Activated gamma-delta T cell (primary cell): ENCODE data around the gene CHRNA3.

ENCODE experiments used
- DNase-seq: peaks from one replicate; lab custom pipeline; 2025; lab: John Stamatoyannopoulos, UW
- total RNA-seq, 2 donors: gene quantifications; one replicate each; lab custom pipeline; 2026; lab: John Stamatoyannopoulos, UW

Gene CHRNA3
- total RNA-seq: 0 reads per million in 2 donors

DNA sequence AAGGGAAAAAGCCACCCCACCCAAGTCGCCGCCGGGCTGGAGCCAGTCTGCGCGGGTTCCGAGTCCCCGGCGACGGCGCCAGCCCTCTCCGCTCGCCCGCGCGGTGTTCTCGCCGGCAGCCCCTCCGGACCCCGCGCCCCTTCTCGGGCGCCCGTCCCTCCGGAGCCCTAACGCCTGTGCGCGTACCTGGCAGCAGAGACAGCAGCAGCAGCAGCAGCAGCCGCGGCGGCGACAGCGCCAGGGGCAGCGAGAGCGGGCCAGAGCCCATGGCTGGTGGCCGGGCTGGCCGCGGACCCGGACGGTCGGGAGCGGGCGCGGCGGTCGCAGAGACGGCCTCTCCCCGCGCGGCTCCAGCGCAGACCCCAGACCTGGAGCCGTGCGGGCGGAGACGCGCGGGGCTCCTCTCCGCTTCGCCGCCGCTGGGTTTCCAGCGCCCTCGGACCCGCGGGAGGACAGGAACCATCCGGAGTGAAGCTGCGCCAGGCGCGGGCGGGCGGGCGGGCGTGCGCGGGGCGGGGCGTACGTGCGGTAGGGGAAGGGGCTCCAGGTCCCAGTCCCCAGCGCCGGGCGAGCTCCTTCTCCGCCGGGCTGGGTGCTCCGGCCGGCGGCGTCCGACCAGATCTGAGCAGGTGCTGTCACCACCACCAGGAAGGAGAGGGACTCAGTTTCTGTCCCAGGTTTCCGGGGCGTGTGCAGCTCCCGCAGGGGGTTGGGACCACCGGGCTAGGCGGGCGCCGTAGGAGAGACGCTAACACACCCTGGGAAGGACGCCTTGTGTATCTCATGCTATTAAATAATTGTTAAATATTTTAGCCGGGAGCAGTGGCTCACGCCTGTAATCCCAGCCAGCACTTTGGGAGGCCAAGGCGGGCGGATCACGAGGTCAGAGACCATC, at the start of gene CHRNA3:
Gene CHRNA3, minus strand, starts transcription at position 470 of the 895 bp plus-strand sequence. Its CDS starts 202 bp downstream, at position 268.
- DNase-seq: no peak

DNA sequence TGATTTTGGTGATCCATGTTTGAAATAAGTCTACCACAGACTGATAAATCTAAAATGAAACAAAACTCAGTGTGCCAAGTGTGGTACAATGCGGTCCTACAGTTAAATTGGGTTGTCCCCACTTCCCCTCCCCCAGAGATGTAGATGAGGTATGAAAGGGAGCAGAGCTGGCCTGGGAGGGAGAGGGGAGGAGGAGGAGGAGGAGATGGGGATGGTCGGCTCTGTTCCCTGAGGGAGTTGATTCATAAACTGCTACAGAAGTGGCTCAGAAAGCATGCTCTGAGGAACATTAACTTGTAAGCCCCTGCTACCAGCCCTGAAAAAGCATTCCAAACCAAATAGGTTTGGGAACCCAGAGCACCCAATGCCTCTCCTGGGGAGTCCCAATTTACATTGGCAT, 48.2 kb upstream of the CHRNA3 start:
- no peak for DNase-seq

DNA sequence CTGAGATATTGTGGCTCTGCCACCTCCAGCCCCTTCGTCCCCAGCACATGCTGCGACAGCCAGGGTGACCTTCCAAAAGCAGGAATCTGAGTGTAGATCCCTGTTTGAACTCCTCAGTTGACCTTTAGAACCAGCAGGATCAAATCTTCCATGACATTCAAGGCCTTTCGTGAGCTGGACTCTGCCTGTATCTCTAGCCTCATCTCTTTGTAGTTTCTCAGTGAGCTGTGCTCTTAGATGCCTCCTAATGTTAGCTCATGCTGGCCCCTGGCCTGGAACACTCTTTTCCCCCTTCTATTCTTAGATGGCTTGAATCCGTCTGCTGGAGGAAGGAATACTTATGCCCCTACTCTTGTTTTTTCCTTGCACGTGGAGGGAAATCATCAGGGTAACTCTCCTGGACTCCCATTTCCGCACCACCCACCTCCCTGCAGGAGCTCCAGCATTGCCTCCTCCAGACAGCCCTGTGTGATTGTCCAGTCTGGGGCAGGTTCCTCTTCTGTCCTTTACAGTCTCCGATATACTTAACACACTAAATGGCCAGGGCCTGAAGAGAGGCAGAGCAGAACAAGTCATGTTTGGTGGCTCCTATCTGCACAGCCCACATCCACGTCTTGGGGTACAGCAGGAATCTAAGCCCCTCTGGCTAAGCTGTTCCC, 46.9 kb upstream of the CHRNA3 start:
- DNase-seq: no peak

DNA sequence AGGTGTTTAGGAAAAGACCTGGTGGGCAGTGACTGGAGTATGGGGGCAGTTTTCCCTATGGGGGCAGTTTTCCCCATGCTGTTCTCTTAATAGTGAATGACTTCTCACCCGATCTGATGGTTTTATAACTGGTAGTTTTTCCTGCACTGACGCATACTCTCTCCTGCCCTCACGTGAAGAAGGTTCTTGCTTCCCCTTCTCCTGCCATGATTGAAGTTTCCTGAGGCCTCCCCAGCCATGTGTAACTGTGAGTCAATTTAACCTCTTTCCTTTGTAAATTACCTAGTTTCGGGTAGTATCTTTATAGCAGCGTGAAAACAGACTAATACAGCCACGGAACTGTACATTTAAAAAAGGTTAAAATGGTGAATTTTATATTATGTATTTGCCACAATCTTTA, 45.2 kb upstream of the CHRNA3 start:
- no peak for DNase-seq

DNA sequence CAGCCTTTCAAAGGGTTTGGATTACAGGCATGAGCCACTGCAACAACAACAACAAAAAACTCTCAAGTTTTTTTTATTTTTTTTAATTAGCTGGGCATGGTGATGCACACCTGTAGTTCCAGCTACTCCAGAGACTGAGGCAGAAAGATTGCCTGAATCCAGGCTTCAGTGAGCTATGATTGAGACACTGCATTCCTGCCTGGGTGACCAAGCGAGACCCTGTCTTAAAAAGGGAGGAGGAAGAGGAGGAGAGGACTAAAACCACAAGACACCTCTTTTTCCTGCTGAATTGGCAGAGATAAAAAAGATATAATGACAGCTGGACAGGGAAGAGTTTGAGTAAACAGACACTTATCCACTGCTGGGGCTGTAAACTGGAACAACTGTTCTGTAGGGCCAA, 42.9 kb upstream of the CHRNA3 start:
- no peak for DNase-seq

DNA sequence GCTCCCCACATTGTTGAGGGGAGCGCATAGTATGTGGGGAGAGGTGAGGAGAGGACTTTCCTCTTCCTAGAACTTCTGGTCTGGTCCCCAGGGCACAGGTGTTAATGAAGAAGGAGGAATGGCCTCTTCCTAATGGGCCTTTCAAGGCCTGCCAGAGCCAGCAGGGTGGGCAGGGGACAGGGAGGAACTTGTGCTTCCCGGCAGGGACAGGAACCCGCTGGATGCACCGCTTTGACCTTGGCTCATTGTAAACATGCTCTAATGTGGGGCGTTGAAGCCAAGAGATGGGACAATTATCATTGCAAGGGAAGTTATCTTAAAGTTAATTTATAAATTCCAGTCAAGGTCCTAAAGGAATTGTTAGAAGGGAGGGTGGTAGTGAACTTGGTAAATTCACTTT, 41.2 kb upstream of the CHRNA3 start:
- DNase-seq: no peak

DNA sequence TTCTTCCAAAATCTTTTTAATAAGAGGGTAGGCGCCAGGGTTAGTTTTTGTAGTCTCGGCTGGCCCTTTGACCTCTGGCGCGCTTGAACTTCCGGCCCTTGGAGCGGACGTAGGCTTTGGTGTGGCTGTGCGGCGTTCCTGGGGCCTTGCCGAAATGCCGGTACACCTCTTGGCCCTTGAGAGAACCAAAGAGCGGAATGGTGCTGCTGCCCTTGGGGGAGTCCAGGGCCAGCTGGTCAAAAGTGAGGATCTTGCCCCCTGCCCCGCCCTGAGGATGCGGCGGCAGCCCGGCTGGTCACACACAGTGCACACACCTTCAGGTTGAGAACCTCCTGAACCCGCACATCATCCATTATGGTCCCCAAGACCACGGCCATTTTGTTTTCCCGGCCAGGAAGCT, 40.2 kb upstream of the CHRNA3 start:
- no peak for DNase-seq

DNA sequence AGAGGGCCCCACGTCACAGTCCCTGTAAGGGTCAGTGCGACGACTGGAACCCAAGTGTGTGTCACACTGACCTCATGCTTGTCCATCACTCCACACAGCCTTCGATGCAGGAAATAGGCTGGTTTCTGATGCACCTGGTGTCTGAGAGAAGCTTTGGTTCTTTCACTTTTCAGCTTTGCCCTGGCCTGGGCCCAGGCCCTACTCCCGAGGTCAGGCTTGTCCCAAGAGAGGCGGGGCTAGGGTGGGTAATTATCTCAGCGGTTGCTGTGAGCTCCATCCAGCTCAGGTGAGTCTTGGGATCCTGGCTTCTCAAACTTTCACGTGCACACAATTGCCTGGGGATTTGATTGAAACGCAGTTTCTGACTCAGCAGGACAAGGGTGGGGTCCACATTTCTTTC, 39.8 kb upstream of the CHRNA3 start:
- DNase-seq: no peak

DNA sequence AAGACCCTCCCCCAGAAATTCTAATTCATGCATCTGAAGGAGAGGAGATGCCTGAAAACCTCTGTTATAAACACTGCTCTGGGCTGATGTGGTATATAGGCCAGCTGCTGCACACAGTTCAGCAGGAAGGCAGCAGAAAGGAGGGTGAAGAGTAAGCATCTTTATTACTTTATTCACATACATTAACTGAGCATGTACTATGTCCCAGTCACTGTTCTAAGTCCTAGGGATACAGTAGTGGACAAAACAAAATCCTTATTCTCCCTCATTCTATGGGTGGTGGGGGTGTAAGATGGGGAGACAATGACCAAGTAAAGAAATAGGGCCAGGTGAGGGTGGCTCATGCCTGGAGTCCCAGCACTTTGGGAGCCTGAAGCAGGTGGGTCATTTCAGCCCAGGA, 38.0 kb upstream of the CHRNA3 start:
- DNase-seq: no peak

DNA sequence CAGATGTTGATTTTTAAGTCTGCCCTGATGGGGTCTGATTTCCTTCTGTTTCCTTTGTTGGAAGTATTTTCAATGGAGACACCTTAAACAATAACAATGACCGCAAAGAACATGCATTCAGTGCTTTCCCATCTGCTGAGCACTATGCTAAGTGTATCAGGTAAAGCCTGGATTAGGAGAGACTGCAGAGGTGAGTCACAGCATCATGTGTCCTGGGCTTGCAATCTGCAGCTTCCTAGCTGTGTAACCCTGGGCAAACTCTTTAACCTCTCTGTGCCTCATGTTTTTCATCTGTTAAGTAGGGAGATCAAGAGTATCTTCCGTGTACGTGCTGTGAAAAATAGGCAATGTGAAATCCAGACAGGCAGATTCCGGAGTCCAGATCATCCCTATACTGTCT, 33.5 kb upstream of the CHRNA3 start:
- DNase-seq: no peak

DNA sequence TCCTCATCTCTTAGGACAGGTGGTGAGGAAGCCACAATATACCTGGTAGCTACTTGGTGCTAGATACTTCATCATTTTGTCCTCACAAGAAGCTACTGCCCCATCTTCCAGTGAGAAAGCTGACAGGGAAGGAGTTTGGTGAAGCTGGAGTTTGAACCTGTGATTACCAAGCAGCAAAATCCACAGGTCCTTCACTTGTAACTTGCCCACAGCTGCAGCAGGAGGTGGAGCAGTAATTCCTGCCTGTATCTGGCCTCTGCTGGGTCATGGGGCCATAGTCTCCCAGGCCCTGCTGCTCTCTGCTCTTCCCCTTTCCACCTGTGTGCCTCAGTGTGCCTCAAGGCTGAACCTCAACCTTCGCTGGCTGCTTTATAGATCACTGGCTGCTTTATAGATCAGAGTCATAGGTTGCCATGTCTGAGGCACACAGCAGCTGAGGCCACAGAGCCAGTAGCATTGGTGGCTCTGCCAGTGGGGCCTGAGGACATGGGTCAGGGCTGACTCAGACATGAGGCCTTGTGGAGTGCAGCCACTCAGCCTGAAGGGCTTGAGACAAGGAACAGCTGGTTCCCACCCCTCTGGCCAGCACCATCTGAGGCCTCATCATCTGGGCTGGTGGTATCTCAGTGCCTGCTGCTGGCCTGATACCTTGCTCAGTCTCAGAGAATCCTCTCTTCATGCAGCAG, 31.3 kb upstream of the CHRNA3 start:
- no peak for DNase-seq

DNA sequence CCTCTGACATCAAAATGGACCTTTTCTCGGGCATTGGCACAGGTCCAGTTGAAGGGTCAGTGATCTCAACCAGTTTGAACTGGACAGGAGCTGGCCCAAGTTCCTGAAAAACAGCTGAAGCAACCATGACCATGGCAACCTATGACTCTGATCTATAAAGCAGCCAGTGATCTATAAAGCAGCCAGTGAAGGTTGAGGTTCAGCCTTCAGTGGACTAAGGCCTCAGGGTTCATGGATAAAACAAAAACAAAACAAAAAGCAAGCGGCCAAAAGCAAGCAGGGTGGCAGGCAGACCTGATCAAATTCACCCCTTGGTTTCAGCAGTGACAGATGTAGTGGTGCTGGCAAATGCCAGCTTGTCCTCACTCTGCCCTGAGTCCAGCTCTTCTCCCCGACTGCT, 30.2 kb upstream of the CHRNA3 start:
- DNase-seq: no peak

DNA sequence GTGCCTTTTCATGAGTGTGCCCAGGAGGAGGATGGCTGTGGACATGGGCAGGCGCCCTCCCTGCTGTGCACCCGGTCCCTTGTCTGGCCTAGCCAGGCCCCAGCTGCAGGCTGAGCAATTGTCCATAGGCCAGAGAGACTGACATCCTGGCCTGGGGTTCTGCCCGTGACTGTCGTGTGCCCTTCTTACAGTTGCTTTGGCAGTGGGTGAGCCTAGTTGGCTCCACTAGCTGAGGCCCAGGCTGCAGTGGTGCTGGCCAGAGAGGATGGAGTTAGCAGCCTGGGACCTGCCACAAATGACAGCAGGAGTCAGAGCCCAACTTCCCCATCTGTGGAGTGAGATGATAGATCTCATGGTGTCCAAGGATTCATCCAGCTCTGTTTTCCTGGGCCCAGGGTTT, 29.2 kb upstream of the CHRNA3 start:
- no peak for DNase-seq

DNA sequence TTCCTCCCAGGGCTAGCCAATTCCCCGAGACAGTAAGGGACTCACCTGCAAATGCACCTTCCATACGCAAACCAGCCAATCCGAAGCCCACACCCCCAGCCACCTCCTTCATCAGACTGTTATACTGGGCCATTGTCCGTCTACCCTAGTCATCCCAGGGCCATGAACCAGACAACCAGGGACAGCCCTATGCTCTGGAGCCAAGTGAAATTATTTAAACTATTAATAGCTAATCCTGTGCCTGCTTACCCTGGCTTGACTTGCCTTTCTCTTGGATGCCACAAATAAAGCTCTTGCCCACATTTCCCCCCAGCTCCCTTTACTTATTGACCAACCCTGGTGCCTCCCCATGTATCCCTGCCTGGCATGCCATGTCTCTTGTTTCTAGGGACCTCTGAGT, 24.2 kb upstream of the CHRNA3 start:
- no peak for DNase-seq

DNA sequence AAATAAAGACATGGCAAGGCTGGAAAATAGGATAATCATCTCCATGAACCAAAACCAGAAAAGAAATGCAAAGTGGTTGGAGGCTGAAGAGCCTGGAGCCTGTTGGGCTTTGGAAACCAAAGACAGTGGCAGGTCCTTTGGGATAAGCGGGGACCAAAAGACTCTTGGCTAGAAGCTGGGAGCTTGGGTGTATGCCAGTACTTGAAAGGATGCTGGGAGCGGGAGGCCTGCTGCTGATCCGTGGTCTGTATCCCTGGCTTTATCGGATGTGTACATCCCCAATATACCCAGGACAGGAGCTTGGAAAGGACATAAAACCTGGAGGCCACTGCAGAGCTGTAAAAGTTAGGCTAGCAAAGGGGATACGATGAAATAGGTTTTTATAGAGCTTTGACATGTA, 21.5 kb upstream of the CHRNA3 start:
- DNase-seq: no peak

DNA sequence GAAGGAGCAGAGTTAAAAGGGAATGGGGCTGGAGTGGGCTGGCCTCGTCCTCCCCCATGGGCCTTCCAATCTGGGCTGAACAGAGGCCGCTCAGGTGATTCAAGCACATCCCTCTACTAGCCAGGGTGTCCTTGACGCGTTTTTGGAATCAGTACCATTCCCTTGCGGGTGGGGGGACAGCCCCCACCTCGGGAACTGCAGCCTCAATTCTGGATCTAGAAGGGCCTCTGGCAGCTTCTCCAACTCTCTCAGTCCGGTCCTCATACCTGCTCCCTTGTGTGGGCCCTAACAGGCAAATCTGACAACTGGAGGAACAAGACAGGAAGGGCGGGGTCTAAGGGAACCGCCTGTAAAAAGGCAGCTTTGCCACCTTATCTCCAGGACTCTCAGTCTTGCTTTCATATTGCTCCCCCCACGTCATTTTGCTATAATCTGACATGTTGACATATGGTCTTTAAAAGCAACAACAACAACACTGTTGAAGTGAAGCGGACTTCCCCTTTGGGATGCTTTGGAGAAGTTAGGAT, 21.0 kb upstream of the CHRNA3 start:
- DNase-seq: no peak

DNA sequence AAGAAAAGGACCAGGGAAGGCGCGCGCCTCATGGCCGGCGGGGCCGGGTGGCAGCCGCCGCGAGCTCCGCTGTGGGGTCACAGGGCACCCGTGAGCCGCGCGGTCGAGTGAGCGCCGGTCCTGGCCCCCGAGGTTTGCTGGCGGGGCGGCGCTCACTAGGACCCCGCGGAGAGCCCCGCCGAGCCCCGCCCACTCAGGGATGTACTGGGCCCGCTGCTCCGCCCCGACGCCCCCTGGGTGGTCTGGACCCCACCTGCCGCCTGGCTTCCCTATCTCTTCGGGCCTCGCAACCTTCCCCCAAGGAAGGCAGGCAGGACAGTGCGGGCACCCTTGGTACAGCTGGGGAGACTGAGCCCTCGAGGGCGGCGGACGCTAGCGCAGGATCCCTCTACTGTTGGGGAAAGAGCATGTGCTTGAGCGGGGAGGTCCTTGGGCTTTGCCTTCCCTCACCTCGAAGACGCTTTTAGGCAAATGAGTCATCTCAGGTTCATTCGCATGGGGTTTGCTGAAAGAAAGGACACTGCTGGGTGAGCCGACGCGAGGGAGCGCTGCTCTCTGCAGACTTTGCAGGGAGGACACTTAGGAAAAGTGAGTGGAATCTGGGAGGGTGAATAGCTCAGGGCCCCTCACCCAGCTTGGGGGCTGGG, 20.4 kb upstream of the CHRNA3 start, which contains the start of gene CHRNB4:
Gene CHRNB4, minus strand, starts transcription at position 109 of the 647 bp plus-strand sequence. Its CDS starts 77 bp downstream, at position 32.
- no peak for DNase-seq

DNA sequence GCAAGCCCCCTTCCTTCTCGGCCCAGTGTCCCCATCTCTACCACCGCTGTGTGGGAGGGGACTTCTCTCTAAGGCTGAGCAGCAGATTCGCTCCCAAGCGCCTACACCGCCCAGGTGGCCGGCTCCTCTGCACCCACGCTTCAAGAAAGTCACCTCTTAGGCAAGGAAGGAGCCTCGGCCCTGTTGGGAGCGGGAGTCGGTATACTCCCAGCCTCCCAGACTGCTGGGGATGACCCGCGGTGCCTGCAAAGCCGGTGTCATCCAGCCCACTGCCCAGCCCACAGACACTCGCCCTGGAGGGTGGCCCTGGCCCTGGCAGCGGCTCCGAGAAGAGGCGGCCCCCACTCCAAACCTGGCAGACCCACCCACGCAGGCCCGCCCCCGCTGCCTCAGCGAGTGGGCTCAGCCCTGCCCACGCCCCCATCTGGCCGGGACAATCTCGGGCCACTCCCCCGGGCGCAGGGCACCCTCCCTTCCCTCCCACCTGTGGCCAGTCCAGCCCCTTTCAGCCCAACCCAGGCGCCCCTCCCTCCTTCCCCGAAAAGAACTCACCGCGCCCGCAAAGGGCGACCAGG, 19.8 kb upstream of the CHRNA3 start:
- no peak for DNase-seq

DNA sequence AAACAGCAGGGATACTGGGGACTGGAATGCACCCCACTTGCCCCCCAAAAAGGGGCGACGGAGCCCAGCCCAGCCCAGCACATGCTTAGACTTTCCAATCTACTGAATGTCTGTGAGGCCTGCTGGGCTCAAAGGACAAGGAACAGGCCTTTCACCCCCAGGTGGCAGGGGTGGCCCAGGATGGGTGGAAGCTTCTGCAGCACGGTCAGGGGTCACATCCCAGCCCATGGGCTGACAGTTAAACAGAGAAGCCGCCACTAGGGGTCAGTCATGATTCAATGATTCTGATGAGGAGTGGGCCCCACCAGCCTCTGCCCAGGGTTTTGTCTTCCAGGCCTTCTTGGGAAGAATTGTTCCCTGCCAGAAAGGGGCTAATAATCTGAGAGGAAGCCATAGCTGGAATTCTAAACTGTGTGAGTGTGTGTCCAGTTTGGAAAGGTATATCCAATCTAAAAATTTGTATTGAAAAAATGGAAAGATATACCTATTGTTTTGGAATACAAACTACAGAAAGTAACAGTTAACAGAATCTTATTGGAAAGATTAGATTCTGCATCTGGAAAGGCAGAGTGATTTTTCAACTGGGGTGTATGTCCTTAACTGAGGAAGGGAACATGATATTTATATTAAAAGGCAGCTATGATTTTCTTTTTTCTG, 18.0 kb upstream of the CHRNA3 start:
- no peak for DNase-seq

DNA sequence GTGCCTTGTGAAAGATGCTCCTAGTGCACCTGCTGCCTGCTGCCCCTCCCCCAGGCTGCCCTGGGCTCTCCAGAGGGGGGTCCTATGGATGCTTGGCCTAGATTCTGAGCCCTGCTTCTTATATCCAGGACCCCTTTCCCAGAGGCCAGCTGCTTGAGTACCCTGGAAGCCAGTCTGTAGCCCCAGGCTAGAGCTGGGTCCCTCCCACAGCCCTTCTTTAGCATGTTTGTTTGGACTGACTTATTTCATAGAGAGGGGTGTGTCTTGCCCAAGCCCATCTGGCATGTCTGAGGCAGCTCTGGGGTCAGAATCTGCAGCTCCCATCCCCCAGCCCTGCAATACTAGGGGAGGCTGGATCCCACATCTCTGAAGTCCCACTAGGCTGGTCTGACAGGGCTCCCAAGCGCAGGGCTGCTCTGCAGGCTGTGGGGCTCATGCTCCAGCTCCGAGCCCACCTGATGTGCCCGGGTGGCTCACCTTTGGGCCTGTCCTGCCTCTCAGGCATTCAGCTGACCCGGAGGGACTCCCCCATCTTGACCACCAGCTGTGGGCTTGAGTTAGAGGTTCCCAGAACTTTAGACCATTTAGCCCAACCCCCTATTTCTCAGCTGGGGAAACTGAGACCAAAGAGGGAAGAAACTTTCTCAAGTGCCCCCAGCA, 17.1 kb upstream of the CHRNA3 start:
- DNase-seq: no peak
